HepG2 (cell line): ENCODE measurements around the gene PDHX. TPM values are rescaled to one million over a fixed set of nuclear protein-coding genes. Genes with fewer than 3 reads are reported as not detected.

Source experiments
- ATAC-seq: fragments of 200-7000 bp; cut with Tn5 transposase; 3 replicates; pipeline ENCODE4 v1.9.1; 2020; ENCODE audit warnings: mild to moderate bottlenecking, moderate library complexity
- BruUV-seq: library from RNA; stranded (reverse); fragments of 400-500 nt; replicated peaks from 2 replicates; lab custom pipeline; 2021; lab: Mats Ljungman, UMichigan
- CTCF ChIA-PET: fragments of 300-600 bp; formaldehyde crosslinking; extraction: SDS; loops from one replicate; lab custom pipeline; 2021; ENCODE audit warnings: low total read pairs, inconsistent platforms, low intra/inter-chr PET ratio; lab: Yijun Ruan, JAX
- POLR2A ChIA-PET: fragments of 350-600 bp; sonication (Branson Sonifier 250); formaldehyde crosslinking; loops from one replicate; lab custom pipeline; 2020; ENCODE audit warnings: antibody characterized with exemption, inconsistent platforms; lab: Yijun Ruan, JAX
- DNase-seq: peaks from one replicate; pipeline ENCODE4 v3.0.0-alpha.2; 2015; ENCODE audit warnings: low spot score
- FAIRE-seq: peaks from 3 replicates; lab custom pipeline; 2011; peaks lifted over from hg19 to GRCh38; lab: Jason Lieb, UNC
- H2AFZ ChIP-seq: one replicate; pipeline ENCODE4 v1.6.1; 2011; ENCODE audit warnings: low read length, inconsistent platforms
- H3K27ac ChIP-seq: fragments of 300-600 bp; 3 replicates; pipeline ENCODE4 v1.8.0; 2011; ENCODE audit warnings: mixed run types, mild to moderate bottlenecking, mixed read lengths, low read length, inconsistent platforms; ENCODE audit not compliant: insufficient read depth; ENCODE audit errors: extremely low read length
- H3K27me3 ChIP-seq, 2 experiments: fragments of 200-600 bp in 1 of 2; 2 replicates in 1 of 2; 3 replicates in 1 of 2; pipeline versions ENCODE4 v1.6.0 to v1.8.0; 2011; ENCODE audit warnings: low read length in 2 of 2, mild to moderate bottlenecking in 2 of 2, moderate library complexity in 2 of 2, inconsistent platforms in 1 of 2; ENCODE audit not compliant: insufficient read depth in 2 of 2, control insufficient read depth in 1 of 2
- H3K36me3 ChIP-seq, 2 experiments: fragments of 200-600 bp in 1 of 2; replicated peaks in 1 of 2; 2 replicates in 1 of 2; 3 replicates in 1 of 2; pipeline versions ENCODE4 v1.5.1 to v1.8.0; 2011; ENCODE audit warnings: low read length in 2 of 2, inconsistent platforms in 1 of 2; ENCODE audit not compliant: insufficient read depth in 2 of 2, control insufficient read depth in 1 of 2
- H3K4me1 ChIP-seq: 2 replicates; pipeline ENCODE4 v1.5.1; 2012; ENCODE audit warnings: low read length, inconsistent platforms; ENCODE audit not compliant: insufficient read depth
- H3K4me2 ChIP-seq: 2 replicates; pipeline ENCODE4 v1.6.0; 2011; ENCODE audit warnings: low read depth, low read length, inconsistent platforms
- H3K4me3 ChIP-seq, 3 experiments: fragments of 200-600 bp in 1 of 3; sonication (generic), shearing (Covaris generic) in 1 of 3; replicated peaks in 1 of 3; 2 replicates each; pipeline ENCODE4 v1.5.1; 2011 to 2016; ENCODE audit warnings: low read length in 3 of 3, inconsistent platforms in 2 of 3, low read depth in 2 of 3, mild to moderate bottlenecking in 2 of 3, control low read depth in 1 of 3, mixed read lengths in 1 of 3; ENCODE audit not compliant: insufficient read depth in 1 of 3
- H3K79me2 ChIP-seq: one replicate; pipeline ENCODE4 v1.6.1; 2011; ENCODE audit warnings: low read length, inconsistent platforms; ENCODE audit not compliant: insufficient read depth
- H3K9ac ChIP-seq: 2 replicates; pipeline ENCODE4 v1.6.0; 2011; ENCODE audit warnings: mild to moderate bottlenecking, low read depth, low read length, inconsistent platforms; ENCODE audit not compliant: insufficient read depth
- H3K9me3 ChIP-seq: 2 replicates; pipeline ENCODE4 v1.5.1; 2012; ENCODE audit warnings: mild to moderate bottlenecking, low read length
- H4K20me1 ChIP-seq: 2 replicates; pipeline ENCODE4 v1.6.0; 2011; ENCODE audit warnings: inconsistent platforms, mild to moderate bottlenecking, low read length, moderate library complexity; ENCODE audit not compliant: insufficient read depth
- ADNP ChIP-seq: sonication (generic); formaldehyde crosslinking; IDR thresholded peaks from 2 replicates; pipeline ENCODE4 v1.4.0; 2020; ENCODE audit warnings: missing genetic modification reagents
- FOSL2 ChIP-seq: sonication (generic); formaldehyde crosslinking; IDR thresholded peaks from 2 replicates; pipeline ENCODE4 v1.4.0; 2020; ENCODE audit warnings: missing genetic modification reagents
- NKX3-1 ChIP-seq: sonication (generic); formaldehyde crosslinking; IDR thresholded peaks from 2 replicates; pipeline ENCODE4 v1.5.0; 2020; ENCODE audit warnings: missing genetic modification reagents
- SMAD1 ChIP-seq: sonication (generic); formaldehyde crosslinking; IDR thresholded peaks from 2 replicates; pipeline ENCODE4 v1.4.0; 2020; ENCODE audit warnings: missing genetic modification reagents, low read depth, mild to moderate bottlenecking, borderline replicate concordance
- ZNF670 ChIP-seq: sonication (generic); formaldehyde crosslinking; IDR thresholded peaks from 2 replicates; pipeline ENCODE4 v1.8.0; 2022; ENCODE audit warnings: mild to moderate bottlenecking, missing genetic modification reagents, borderline replicate concordance
- WGBS: methylation state at CpG from one replicate; pipeline ENCODE4 v1.1.6; 2017; ENCODE audit warnings: low lambda C conversion rate; 5-methylcytosine and 5-hydroxymethylcytosine counted together
- in situ Hi-C: cut with HindIII; loops from 2 replicates; pipeline ENCODE4 v1.10.0; 2017; ENCODE audit warnings: low pct_unique_long_range_greater_than_20kb; ENCODE audit not compliant: extremely low pct_ligation_motif_present
- intact Hi-C: fragments of 100-400 bp; cut with micrococcal nuclease; formaldehyde crosslinking; loops from one replicate; pipeline ENCODE4 v1.10.0; 2022; ENCODE audit not compliant: unreplicated experiment
- polyA plus RNA-seq, 8 experiments: library from polyadenylated mRNA; depleted of rRNA in 3 of 8; stranded (reverse) in 7 of 8; unstranded in 1 of 8; fragments of >200 nt; fragmentation: Illumina TruSeq in 4 of 8; extraction: Trizol in 4 of 8; gene quantifications; 2 replicates each; pipeline versions ENCODE4 v1.2.1 to v1.2.3, GENCODE V29; 2011 to 2016; ENCODE audit warnings: low read depth in 4 of 8, missing spikeins in 1 of 8, mixed read lengths in 1 of 8; ENCODE audit not compliant: insufficient read depth in 1 of 8
- total RNA-seq, 5 experiments: library from RNA; depleted of rRNA; stranded (reverse); fragments of >200 nt; fragmentation: Illumina TruSeq; extraction: Trizol; gene quantifications; 2 replicates each; pipeline ENCODE4 v1.2.3, GENCODE V29; 2016; ENCODE audit warnings: low read depth in 1 of 5
- TF ChIP-seq, protein P1 (sequence below), 2 experiments: sonication (generic) in 1 of 2; formaldehyde crosslinking in 1 of 2; IDR thresholded peaks; 2 replicates each; pipeline versions ENCODE4 v1.4.0 to v1.6.1; 2018 to 2020; ENCODE audit warnings: missing genetic modification reagents in 2 of 2, borderline replicate concordance in 1 of 2, low read depth in 1 of 2, mild to moderate bottlenecking in 1 of 2, missing biosample characterization in 1 of 2
- TF ChIP-seq, protein P2 (sequence below): sonication (generic); formaldehyde crosslinking; IDR thresholded peaks from 2 replicates; pipeline ENCODE4 v1.4.0; 2020; ENCODE audit warnings: low read depth, mild to moderate bottlenecking, missing genetic modification reagents

Gene PDHX
- total and polyA plus RNA-seq, 2 of the 13 experiments (the other 11 are each of a cell fraction or from before 2014, with no cell fraction given), result 41.0 to 73.8 TPM

GRCh38 chr11:35012467-35013191 lies 96.2 kb downstream of the PDHX start:
- Histone ChIP-seq H3K27ac (no peak overlapping the region), H3K9me3 (no peaks in the 10 kb centered on the region), H3K4me2 (no peak overlapping the region), H4K20me1 (no peaks in the 10 kb centered on the region), H3K79me2 (no peaks in the 10 kb centered on the region), H2AFZ (no peak overlapping the region), H3K4me3 (no peak overlapping the region), H3K4me1 (peaks cover 21% of the 10 kb centered on the region), H3K27me3 (no peaks in the 10 kb centered on the region), H3K36me3 (no peaks in the 10 kb centered on the region), H3K9ac (no peak overlapping the region)
- in situ Hi-C loops, result no loop called here
- ChIA-PET POLR2A (no interaction called here), CTCF (no interaction called here)
- no TSS peak for BruUV-seq
- intact Hi-C loops, result no loop called here
- TF ChIP-seq ZNF670, result no peak
- no peak for TF ChIP-seq NKX3-1 (CRISPR knock-in tag)
- no peak for TF ChIP-seq ADNP (CRISPR knock-in tag)
- no peak for TF ChIP-seq FOSL2 (CRISPR knock-in tag)
- TF ChIP-seq, protein P1, sequence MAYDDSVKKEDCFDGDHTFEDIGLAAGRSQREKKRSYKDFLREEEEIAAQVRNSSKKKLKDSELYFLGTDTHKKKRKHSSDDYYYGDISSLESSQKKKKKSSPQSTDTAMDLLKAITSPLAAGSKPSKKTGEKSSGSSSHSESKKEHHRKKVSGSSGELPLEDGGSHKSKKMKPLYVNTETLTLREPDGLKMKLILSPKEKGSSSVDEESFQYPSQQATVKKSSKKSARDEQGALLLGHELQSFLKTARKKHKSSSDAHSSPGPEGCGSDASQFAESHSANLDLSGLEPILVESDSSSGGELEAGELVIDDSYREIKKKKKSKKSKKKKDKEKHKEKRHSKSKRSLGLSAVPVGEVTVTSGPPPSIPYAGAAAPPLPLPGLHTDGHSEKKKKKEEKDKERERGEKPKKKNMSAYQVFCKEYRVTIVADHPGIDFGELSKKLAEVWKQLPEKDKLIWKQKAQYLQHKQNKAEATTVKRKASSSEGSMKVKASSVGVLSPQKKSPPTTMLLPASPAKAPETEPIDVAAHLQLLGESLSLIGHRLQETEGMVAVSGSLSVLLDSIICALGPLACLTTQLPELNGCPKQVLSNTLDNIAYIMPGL (CRISPR knock-in tag; IDR thresholded peaks at IDR 0.05; ENCODE audit: borderline replicate concordance in 1 of 2, low read depth in 1 of 2), result no peak
- TF ChIP-seq, protein P2, sequence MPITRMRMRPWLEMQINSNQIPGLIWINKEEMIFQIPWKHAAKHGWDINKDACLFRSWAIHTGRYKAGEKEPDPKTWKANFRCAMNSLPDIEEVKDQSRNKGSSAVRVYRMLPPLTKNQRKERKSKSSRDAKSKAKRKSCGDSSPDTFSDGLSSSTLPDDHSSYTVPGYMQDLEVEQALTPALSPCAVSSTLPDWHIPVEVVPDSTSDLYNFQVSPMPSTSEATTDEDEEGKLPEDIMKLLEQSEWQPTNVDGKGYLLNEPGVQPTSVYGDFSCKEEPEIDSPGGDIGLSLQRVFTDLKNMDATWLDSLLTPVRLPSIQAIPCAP (CRISPR knock-in tag), result no peak
- TF ChIP-seq SMAD1, result no peak
- ATAC-seq, result no peak
- DNase-seq, result no peak
- FAIRE-seq, result no peak
- WGBS, result 65% methylated on average over 8 of the region's 8 CpGs
